ENCODE measurements around the gene GRSF1.

GRCh38 chr4:70831293-70831692, 8.4 kb downstream of the GRSF1 start:
- TF ChIP-seq CTCF (conservative IDR thresholded peaks at IDR 0.05) = no peak
- TF ChIP-seq ZFX (IDR thresholded peaks at IDR 0.05) = no peak
